ENCODE data around the gene HADHA.
A peak's percentile ranks its signal among the peaks of the same experiment; 100 is the strongest.

HADHA gene

DNA sequence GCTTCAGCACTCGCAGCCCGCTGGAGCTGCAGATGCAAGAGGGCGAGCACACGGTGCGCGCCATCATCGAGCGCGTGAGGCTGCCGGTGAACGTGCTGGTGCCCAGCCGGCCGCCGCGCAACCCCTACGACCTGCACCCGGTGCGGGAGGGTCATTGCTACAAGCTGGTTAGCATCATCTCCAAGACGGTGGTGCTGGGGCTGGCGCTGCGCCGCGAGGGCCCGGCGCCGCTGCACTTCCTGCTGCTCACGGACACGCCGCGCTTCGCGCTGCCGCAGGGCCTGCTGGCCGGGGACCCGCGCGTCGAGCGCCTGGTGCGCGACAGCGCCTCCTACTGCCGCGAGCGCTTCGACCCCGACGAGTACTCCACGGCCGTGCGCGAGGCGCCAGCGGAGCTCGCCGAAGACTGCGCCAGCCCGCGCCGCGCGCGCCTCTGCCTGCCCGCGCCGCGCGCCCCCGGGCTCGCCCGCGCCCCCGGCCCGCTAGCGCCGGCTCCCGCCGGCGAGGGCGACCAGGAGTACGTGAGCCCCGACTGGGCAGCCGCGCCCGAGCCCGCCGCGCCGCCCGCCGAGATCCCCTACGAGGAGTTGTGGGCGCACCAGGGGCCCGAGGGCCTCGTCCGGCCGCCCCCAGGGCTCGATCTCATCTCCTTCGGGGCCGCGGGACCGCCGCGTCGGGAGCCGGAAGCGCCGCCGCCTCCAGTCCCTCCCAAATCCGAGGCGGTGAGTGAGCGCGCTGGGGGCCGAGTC, 59.7 kb downstream of the HADHA start:
- no peaks in the 10 kb centered on the region for H3K27me3 ChIP-seq (ENCODE audit: insufficient read depth, poor library complexity, severe bottlenecking)
- H3K27ac ChIP-seq (replicated peaks), result no peak overlapping the region
- H3K4me3 ChIP-seq (replicated peaks; ENCODE audit: insufficient read depth, low read length), result peak overlapping the region; percentile 40
- TF ChIP-seq, protein P1, sequence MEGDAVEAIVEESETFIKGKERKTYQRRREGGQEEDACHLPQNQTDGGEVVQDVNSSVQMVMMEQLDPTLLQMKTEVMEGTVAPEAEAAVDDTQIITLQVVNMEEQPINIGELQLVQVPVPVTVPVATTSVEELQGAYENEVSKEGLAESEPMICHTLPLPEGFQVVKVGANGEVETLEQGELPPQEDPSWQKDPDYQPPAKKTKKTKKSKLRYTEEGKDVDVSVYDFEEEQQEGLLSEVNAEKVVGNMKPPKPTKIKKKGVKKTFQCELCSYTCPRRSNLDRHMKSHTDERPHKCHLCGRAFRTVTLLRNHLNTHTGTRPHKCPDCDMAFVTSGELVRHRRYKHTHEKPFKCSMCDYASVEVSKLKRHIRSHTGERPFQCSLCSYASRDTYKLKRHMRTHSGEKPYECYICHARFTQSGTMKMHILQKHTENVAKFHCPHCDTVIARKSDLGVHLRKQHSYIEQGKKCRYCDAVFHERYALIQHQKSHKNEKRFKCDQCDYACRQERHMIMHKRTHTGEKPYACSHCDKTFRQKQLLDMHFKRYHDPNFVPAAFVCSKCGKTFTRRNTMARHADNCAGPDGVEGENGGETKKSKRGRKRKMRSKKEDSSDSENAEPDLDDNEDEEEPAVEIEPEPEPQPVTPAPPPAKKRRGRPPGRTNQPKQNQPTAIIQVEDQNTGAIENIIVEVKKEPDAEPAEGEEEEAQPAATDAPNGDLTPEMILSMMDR (IDR thresholded peaks at IDR 0.05; ENCODE audit: insufficient read depth, low read length), result peak; percentile 62
- TF ChIP-seq, protein P2, sequence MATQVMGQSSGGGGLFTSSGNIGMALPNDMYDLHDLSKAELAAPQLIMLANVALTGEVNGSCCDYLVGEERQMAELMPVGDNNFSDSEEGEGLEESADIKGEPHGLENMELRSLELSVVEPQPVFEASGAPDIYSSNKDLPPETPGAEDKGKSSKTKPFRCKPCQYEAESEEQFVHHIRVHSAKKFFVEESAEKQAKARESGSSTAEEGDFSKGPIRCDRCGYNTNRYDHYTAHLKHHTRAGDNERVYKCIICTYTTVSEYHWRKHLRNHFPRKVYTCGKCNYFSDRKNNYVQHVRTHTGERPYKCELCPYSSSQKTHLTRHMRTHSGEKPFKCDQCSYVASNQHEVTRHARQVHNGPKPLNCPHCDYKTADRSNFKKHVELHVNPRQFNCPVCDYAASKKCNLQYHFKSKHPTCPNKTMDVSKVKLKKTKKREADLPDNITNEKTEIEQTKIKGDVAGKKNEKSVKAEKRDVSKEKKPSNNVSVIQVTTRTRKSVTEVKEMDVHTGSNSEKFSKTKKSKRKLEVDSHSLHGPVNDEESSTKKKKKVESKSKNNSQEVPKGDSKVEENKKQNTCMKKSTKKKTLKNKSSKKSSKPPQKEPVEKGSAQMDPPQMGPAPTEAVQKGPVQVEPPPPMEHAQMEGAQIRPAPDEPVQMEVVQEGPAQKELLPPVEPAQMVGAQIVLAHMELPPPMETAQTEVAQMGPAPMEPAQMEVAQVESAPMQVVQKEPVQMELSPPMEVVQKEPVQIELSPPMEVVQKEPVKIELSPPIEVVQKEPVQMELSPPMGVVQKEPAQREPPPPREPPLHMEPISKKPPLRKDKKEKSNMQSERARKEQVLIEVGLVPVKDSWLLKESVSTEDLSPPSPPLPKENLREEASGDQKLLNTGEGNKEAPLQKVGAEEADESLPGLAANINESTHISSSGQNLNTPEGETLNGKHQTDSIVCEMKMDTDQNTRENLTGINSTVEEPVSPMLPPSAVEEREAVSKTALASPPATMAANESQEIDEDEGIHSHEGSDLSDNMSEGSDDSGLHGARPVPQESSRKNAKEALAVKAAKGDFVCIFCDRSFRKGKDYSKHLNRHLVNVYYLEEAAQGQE (IDR thresholded peaks at IDR 0.05; ENCODE audit: insufficient replicate concordance, low read depth), result no peak
- peak; percentile 23; the same call in 1 of the 2 replicates for TF ChIP-seq SPI1 (IDR thresholded peaks at IDR 0.05; ENCODE audit: borderline replicate concordance, low read depth)
- DNase-seq (ENCODE audit: low read depth in 1 of 2, low spot score in 1 of 2), result peak; percentile 80 to 81

DNA sequence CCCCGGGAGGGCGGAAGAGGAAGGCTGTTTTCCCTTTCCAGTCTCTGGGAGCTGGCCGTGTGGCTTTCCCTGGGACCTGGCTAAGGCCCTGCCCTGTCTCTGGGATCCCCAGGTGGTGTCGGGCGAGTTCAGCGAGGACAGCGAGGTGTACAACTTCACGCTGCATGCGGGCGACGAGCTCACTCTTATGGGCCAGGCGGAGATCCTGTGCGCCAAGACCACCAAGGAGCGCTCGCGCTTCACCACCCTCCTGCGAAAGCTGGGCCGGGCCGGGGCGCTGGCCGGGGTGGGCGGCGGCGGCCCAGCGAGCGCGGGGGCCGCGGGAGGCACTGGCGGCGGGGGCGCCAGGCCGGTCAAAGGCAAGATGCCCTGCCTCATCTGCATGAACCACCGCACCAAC, 60.3 kb downstream of the HADHA start:
- TF ChIP-seq, protein P2 (IDR thresholded peaks at IDR 0.05; ENCODE audit: insufficient replicate concordance, low read depth), result no peak
- TF ChIP-seq GABPA (IDR thresholded peaks at IDR 0.05; ENCODE audit: low read depth) (no peak), POLR2AphosphoS5 (IDR thresholded peaks at IDR 0.05; ENCODE audit: low read depth) (no peak), SPI1 (IDR thresholded peaks at IDR 0.05; ENCODE audit: borderline replicate concordance, low read depth) (no peak)
- TF ChIP-seq, protein P1 (IDR thresholded peaks at IDR 0.05; ENCODE audit: insufficient read depth, low read length), result no peak
- Histone ChIP-seq H3K4me3 (replicated peaks; ENCODE audit: insufficient read depth, low read length) (peak overlapping the region; percentile 32), H3K27me3 (ENCODE audit: insufficient read depth, poor library complexity, severe bottlenecking) (peaks cover 2% of the 10 kb centered on the region), H3K27ac (replicated peaks) (no peak overlapping the region)
- DNase-seq (ENCODE audit: low read depth in 1 of 2, low spot score in 1 of 2), result no peak

DNA sequence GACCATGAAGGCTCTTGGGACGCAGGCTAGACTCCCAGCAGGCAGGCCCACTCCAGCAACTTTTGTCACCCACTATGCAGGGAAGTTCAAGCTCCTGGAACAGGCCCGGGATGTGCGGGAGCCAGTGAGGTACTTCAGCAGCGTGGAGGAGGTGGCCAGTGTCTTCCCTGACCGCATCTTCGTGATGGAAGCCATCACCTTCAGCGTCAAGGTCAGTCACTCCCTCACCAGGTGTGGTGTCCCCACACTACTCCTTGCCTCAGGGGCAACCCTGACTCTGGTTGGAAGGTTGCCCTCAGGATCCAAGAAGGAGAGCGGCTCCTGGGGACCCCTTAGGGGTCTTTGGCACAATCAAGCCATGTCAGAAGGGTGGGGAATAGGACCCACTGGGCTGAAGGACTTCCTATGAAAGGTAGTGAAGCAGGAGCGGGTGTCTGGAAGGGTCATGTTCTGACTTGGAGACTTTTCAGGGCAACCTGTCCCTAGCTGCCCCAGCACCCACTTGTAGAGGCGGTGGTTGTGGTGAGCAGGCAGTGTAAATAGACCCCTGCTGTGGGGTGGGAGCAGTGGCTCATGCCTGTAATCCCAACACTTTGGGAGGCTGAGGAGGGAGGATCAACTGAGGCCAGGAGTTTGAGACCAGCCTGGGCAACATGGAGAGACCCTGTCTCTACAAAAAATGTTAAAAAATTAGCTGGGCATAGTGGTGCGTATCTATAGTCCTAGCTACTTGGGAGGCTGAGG, 61.4 kb downstream of the HADHA start:
- TF ChIP-seq SPI1 (IDR thresholded peaks at IDR 0.05; ENCODE audit: borderline replicate concordance, low read depth) (no peak), POLR2AphosphoS5 (IDR thresholded peaks at IDR 0.05; ENCODE audit: low read depth) (no peak)
- TF ChIP-seq, protein P2 (IDR thresholded peaks at IDR 0.05; ENCODE audit: insufficient replicate concordance, low read depth), result no peak
- Histone ChIP-seq H3K4me3 (replicated peaks; ENCODE audit: insufficient read depth, low read length) (no peak overlapping the region), H3K27ac (replicated peaks) (no peak overlapping the region), H3K27me3 (ENCODE audit: insufficient read depth, poor library complexity, severe bottlenecking) (peaks cover 6% of the 10 kb centered on the region)
- no peak for DNase-seq (ENCODE audit: low read depth in 1 of 2, low spot score in 1 of 2)

Data from HL-60 (cell line).